Kidney (tissue), 14 donors: ENCODE data around the gene DLG2. TPM values are rescaled to one million over a fixed set of nuclear protein-coding genes. Genes with fewer than 3 reads are reported as not detected.

ENCODE experiments used
- DNase-seq, 5 donors: peaks; one replicate each; pipeline ENCODE4 v3.0.0-alpha.2; 2013 to 2020
- FAIRE-seq: peaks from 2 replicates; lab custom pipeline; 2012; peaks lifted over from hg19 to GRCh38; lab: Jason Lieb, UNC
- H3K27ac ChIP-seq, 2 donors: one replicate each; pipeline ENCODE4 v1.7.0; 2013; ENCODE audit warnings: low read depth in 2 of 2, low read length in 2 of 2, inconsistent platforms in 1 of 2
- H3K27me3 ChIP-seq: one replicate; pipeline ENCODE4 v1.7.1; 2013; ENCODE audit warnings: low read length, inconsistent platforms; ENCODE audit not compliant: control insufficient read depth, insufficient read depth
- H3K36me3 ChIP-seq, 3 donors: one replicate each; pipeline versions ENCODE4 v1.7.0 to v1.7.1; 2013; ENCODE audit warnings: low read length in 3 of 3, control low read depth in 1 of 3, inconsistent platforms in 1 of 3; ENCODE audit not compliant: insufficient read depth in 3 of 3, control insufficient read depth in 2 of 3
- H3K4me1 ChIP-seq, 3 donors: one replicate each; pipeline versions ENCODE4 v1.7.0 to v1.7.1; 2013; ENCODE audit warnings: low read length in 3 of 3, inconsistent platforms in 1 of 3, low read depth in 1 of 3; ENCODE audit not compliant: control insufficient read depth in 2 of 3, insufficient read depth in 2 of 3
- H3K4me3 ChIP-seq, 3 donors: one replicate each; pipeline versions ENCODE4 v1.7.0 to v1.8.1; 2013; ENCODE audit warnings: low read length in 3 of 3, control low read depth in 1 of 3, inconsistent platforms in 1 of 3
- H3K9ac ChIP-seq, 3 donors: one replicate each; pipeline versions ENCODE4 v1.7.0 to v1.7.1; 2013; ENCODE audit warnings: low read length in 3 of 3, control low read depth in 1 of 3, inconsistent platforms in 1 of 3
- H3K9me3 ChIP-seq, 3 donors: one replicate each; pipeline versions ENCODE4 v1.7.0 to v1.7.1; 2013; ENCODE audit warnings: low read length in 3 of 3, control low read depth in 1 of 3, inconsistent platforms in 1 of 3; ENCODE audit not compliant: control insufficient read depth in 2 of 3, insufficient read depth in 1 of 3
- intact Hi-C: fragments of 100-400 bp; cut with DNase I; formaldehyde crosslinking; loops from one replicate; pipeline ENCODE4 v1.11.1; 2022
- polyA plus RNA-seq: library from polyadenylated mRNA; stranded (reverse); fragments of 350-450 nt; fragmentation: Illumina TruSeq; extraction: RNeasy Lipid Tissue Mini Kit (QIAGEN cat#74804); gene quantifications from one replicate; pipeline ENCODE4 v1.2.3, GENCODE V29; 2014; ENCODE audit warnings: low read depth, low replicate concordance; ENCODE audit not compliant: insufficient read depth
- total RNA-seq: library from RNA; stranded (reverse); fragmentation: NEBNext Ultra II Directional; extraction: Animal tissue kit (Norgen Biotek cat#: 25700); gene quantifications from one replicate; pipeline ENCODE4 v1.2.1, GENCODE V29; 2021
- TF ChIP-seq, protein P1 (sequence below): IDR thresholded peaks from 3 replicates; pipeline ENCODE4 v1.5.1; 2012; ENCODE audit warnings: mild to moderate bottlenecking, moderate library complexity, borderline replicate concordance; ENCODE audit not compliant: insufficient read depth; ENCODE audit errors: extremely low read depth
- donor health status: control.
- donor health status: control.
- donor health status: control.
- donor health status: control.
- donor health status: control.
- donor health status: DM: yes; HTN: yes; CAD: no.
- donor health status: Normal renal cell carcinoma (clear cell type).

Gene DLG2
- total and polyA plus RNA-seq, 2 donors from 2014 or later = 2.9 to 7.2 TPM

- TF ChIP-seq, protein P1, sequence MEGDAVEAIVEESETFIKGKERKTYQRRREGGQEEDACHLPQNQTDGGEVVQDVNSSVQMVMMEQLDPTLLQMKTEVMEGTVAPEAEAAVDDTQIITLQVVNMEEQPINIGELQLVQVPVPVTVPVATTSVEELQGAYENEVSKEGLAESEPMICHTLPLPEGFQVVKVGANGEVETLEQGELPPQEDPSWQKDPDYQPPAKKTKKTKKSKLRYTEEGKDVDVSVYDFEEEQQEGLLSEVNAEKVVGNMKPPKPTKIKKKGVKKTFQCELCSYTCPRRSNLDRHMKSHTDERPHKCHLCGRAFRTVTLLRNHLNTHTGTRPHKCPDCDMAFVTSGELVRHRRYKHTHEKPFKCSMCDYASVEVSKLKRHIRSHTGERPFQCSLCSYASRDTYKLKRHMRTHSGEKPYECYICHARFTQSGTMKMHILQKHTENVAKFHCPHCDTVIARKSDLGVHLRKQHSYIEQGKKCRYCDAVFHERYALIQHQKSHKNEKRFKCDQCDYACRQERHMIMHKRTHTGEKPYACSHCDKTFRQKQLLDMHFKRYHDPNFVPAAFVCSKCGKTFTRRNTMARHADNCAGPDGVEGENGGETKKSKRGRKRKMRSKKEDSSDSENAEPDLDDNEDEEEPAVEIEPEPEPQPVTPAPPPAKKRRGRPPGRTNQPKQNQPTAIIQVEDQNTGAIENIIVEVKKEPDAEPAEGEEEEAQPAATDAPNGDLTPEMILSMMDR = no peak
- no peak overlapping the region for H3K9ac ChIP-seq
- H3K4me3 ChIP-seq = no peak overlapping the region
- no peaks in the 10 kb centered on the region for H3K4me1 ChIP-seq
- no peaks in the 10 kb centered on the region for H3K36me3 ChIP-seq
- FAIRE-seq (no peak), DNase-seq (no peak)
- no peaks in the 10 kb centered on the region for H3K9me3 ChIP-seq
- intact Hi-C loops = no loop called here
- H3K27ac ChIP-seq = no peak overlapping the region
- H3K27me3 ChIP-seq = no peaks in the 10 kb centered on the region
Measured at GRCh38 chr11:84628871-84629620, 998.1 kb downstream of the DLG2 start.

GRCh38 chr11:84626256-84626655 is 1000.9 kb downstream of the DLG2 start:
- Histone ChIP-seq H3K9ac (no peak overlapping the region), H3K4me1 (no peaks in the 10 kb centered on the region), H3K4me3 (no peak overlapping the region), H3K9me3 (no peaks in the 10 kb centered on the region), H3K36me3 (no peaks in the 10 kb centered on the region), H3K27me3 (no peaks in the 10 kb centered on the region), H3K27ac (no peak overlapping the region)
- TF ChIP-seq, protein P1 = no peak
- FAIRE-seq (no peak), DNase-seq (no peak)
- intact Hi-C loops = no loop called here

GRCh38 chr11:84612645-84613044 is 1014.5 kb downstream of the DLG2 start:
- DNase-seq = no peak
- TF ChIP-seq, protein P1 = no peak
- intact Hi-C loops = no loop called here
- Histone ChIP-seq H3K9me3 (no peaks in the 10 kb centered on the region), H3K4me3 (no peak overlapping the region), H3K27me3 (no peaks in the 10 kb centered on the region), H3K4me1 (no peaks in the 10 kb centered on the region), H3K9ac (no peak overlapping the region), H3K36me3 (no peaks in the 10 kb centered on the region), H3K27ac (no peak overlapping the region)
- peak; percentile 65 for FAIRE-seq

- DNase-seq (no peak), FAIRE-seq (no peak)
- H3K27me3 ChIP-seq = no peaks in the 10 kb centered on the region
- H3K4me1 ChIP-seq = no peaks in the 10 kb centered on the region
- H3K9ac ChIP-seq = no peak overlapping the region
- intact Hi-C loops = no loop called here
- no peak overlapping the region for H3K4me3 ChIP-seq
- no peaks in the 10 kb centered on the region for H3K36me3 ChIP-seq
- H3K9me3 ChIP-seq = no peaks in the 10 kb centered on the region
- no peak overlapping the region for H3K27ac ChIP-seq
- TF ChIP-seq, protein P1 = no peak
Measured at GRCh38 chr11:84608837-84609196, 1018.3 kb downstream of the DLG2 start.
